Left renal cortex interstitium (tissue), 4 donors: Measurements from ENCODE around the gene TUFM. TPM values are rescaled to one million over a fixed set of nuclear protein-coding genes. Genes with fewer than 3 reads are reported as not detected.
"Not testable (repeated sequence)": the region's sequence is repeated elsewhere in the genome, so short reads cannot be mapped to it uniquely, and the experiment has no call there.

Experiments used
- DNase-seq, 4 donors: peaks; one replicate each; pipeline ENCODE4 v3.0.0-alpha.2; 2013; ENCODE audit warnings: low read depth in 4 of 4, low spot score in 2 of 4, missing footprints in 1 of 4
- polyA plus RNA-seq, 4 donors: library from polyadenylated mRNA; unstranded; fragments of 120-200 nt; gene quantifications; one replicate each; pipeline ENCODE4 v1.2.1, GENCODE V29; 2013; ENCODE audit not compliant: insufficient read length in 4 of 4

The TUFM gene
- polyA plus RNA-seq, 4 donors, result 193 to 231 (median 219) TPM

GRCh38 chr16:28820016-28820415 is 26.1 kb downstream of the TUFM start:
- DNase-seq, result no peak

GRCh38 chr16:28807445-28808120 is 38.6 kb downstream of the TUFM start:
- not testable (repeated sequence) for DNase-seq

- peak in 2 of 4 donors; percentile 52 to 77 for DNase-seq
Observed at GRCh38 chr16:28802235-28803019, 43.7 kb downstream of the TUFM start.

Other genes with a start within 250 kb of the TUFM start
- 1 to 10 TPM; 1.3 to 2.7 (median 1.8) TPM for gene SULT1A2, start 249.3 kb downstream of the TUFM start, polyA plus RNA-seq
- 10 to 100 TPM; 21.4 to 28.6 (median 26.4) TPM for gene SULT1A1, start 236.3 kb downstream of the TUFM start, polyA plus RNA-seq
- 1 to 10 TPM in 2 of 4 donors, under 1 TPM in 1, not detected in 1; 0.65 to 3.8 (median 1.1) TPM for gene NPIPB8, start 208.3 kb downstream of the TUFM start, polyA plus RNA-seq
- 100 to 1,000 TPM; 417 to 684 (median 546) TPM for gene EIF3C, start 134.9 kb downstream of the TUFM start, polyA plus RNA-seq
- 1 to 10 TPM; 1.3 to 3.6 (median 2.3) TPM for gene NPIPB9, start 94.6 kb downstream of the TUFM start, polyA plus RNA-seq
- 100 to 1,000 TPM in 2 of 4 donors, 10 to 100 TPM in 2; 66.8 to 171 (median 122) TPM for gene ATXN2L, start 23.3 kb downstream of the TUFM start, polyA plus RNA-seq
- 10 to 100 TPM; 47.1 to 97.5 (median 75.1) TPM for gene SH2B1, start 17.5 kb upstream of the TUFM start, polyA plus RNA-seq
- 1 to 10 TPM; 2.6 to 8.1 (median 4.7) TPM for gene ATP2A1, start 32.1 kb upstream of the TUFM start, polyA plus RNA-seq
- gene RABEP2, start 78.9 kb upstream of the TUFM start, polyA plus RNA-seq, result 10 to 100 TPM; 16.2 to 32.5 (median 28.7) TPM
- gene CD19, start 85.6 kb upstream of the TUFM start, polyA plus RNA-seq, result 1 to 10 TPM; 2.9 to 5.8 (median 4.4) TPM
- 10 to 100 TPM; 23.4 to 86.7 (median 46.6) TPM for gene NFATC2IP, start 104.6 kb upstream of the TUFM start, polyA plus RNA-seq
- 10 to 100 TPM; 35.9 to 61.4 (median 49.9) TPM for gene SPNS1, start 128.4 kb upstream of the TUFM start, polyA plus RNA-seq
- 10 to 100 TPM in 2 of 4 donors, 1 to 10 TPM in 2; 4.1 to 11.1 (median 7.7) TPM for gene LAT, start 138.7 kb upstream of the TUFM start, polyA plus RNA-seq